H9 (cell line): ENCODE results near the gene ATP11B. TPM values are rescaled to one million over a fixed set of nuclear protein-coding genes. Genes with fewer than 3 reads are reported as not detected.

ENCODE experiments used
- DNase-seq: peaks from one replicate; pipeline ENCODE4 v3.0.0-alpha.2; 2017
- H2AFZ ChIP-seq: one replicate; pipeline ENCODE4 v1.6.1; 2013; ENCODE audit warnings: mild to moderate bottlenecking, low read length, control low read depth, moderate library complexity
- H2AK5ac ChIP-seq: 2 replicates; pipeline ENCODE4 v1.6.1; 2013; ENCODE audit warnings: low read length, control low read depth, mixed read lengths; ENCODE audit not compliant: insufficient read length
- H2BK120ac ChIP-seq: one replicate; pipeline ENCODE4 v1.6.1; 2013; ENCODE audit warnings: low read depth, mild to moderate bottlenecking, low read length, control low read depth, inconsistent platforms; ENCODE audit not compliant: poor library complexity, severe bottlenecking
- H2BK12ac ChIP-seq: 2 replicates; pipeline ENCODE4 v1.6.1; 2013; ENCODE audit warnings: low read length, control low read depth, mixed read lengths, low read depth; ENCODE audit not compliant: insufficient read length
- H2BK15ac ChIP-seq: 2 replicates; pipeline ENCODE4 v1.6.1; 2013; ENCODE audit warnings: low read depth, low read length, control low read depth
- H2BK20ac ChIP-seq: one replicate; pipeline ENCODE4 v1.6.1; 2013; ENCODE audit warnings: low read depth, mild to moderate bottlenecking, low read length, control low read depth, inconsistent platforms; ENCODE audit not compliant: poor library complexity, severe bottlenecking
- H2BK5ac ChIP-seq: 2 replicates; pipeline ENCODE4 v1.6.1; 2013; ENCODE audit warnings: low read length, control low read depth, mixed read lengths; ENCODE audit not compliant: insufficient read length
- H3K14ac ChIP-seq: 2 replicates; pipeline ENCODE4 v1.6.1; 2013; ENCODE audit warnings: low read length, control low read depth; ENCODE audit not compliant: insufficient read depth
- H3K18ac ChIP-seq: 2 replicates; pipeline ENCODE4 v1.6.1; 2013; ENCODE audit warnings: low read depth, mild to moderate bottlenecking, mixed read lengths, low read length, control low read depth; ENCODE audit not compliant: insufficient read length
- H3K23ac ChIP-seq: 2 replicates; pipeline ENCODE4 v1.6.1; 2013; ENCODE audit warnings: low read length, control low read depth, mixed read lengths, low read depth; ENCODE audit not compliant: insufficient read length
- H3K23me2 ChIP-seq: 2 replicates; pipeline ENCODE4 v1.6.1; 2013; ENCODE audit warnings: low read depth, mild to moderate bottlenecking, mixed read lengths, low read length, control low read depth; ENCODE audit not compliant: insufficient read length, poor library complexity, severe bottlenecking
- H3K27ac ChIP-seq: 2 replicates; pipeline ENCODE4 v1.5.1; 2013; ENCODE audit warnings: low read length, control low read depth, mixed read lengths, low read depth; ENCODE audit not compliant: insufficient read length
- H3K27me3 ChIP-seq: 2 replicates; pipeline ENCODE4 v1.6.1; 2013; ENCODE audit warnings: low read length, control low read depth, inconsistent platforms; ENCODE audit not compliant: insufficient read depth
- H3K4ac ChIP-seq: 2 replicates; pipeline ENCODE4 v1.6.1; 2013; ENCODE audit warnings: low read depth, mild to moderate bottlenecking, control low read depth, inconsistent platforms, low read length, moderate library complexity
- H3K4me1 ChIP-seq: 2 replicates; pipeline ENCODE4 v1.6.1; 2013; ENCODE audit warnings: low read length, control low read depth, inconsistent platforms; ENCODE audit not compliant: insufficient read depth
- H3K4me2 ChIP-seq: 2 replicates; pipeline ENCODE4 v1.6.1; 2013; ENCODE audit warnings: low read length, control low read depth, mixed read lengths; ENCODE audit not compliant: insufficient read length, insufficient read depth
- H3K56ac ChIP-seq: 2 replicates; pipeline ENCODE4 v1.6.1; 2013; ENCODE audit warnings: low read depth, mild to moderate bottlenecking, mixed read lengths, low read length, control low read depth; ENCODE audit not compliant: insufficient read length
- H3K79me1 ChIP-seq: 2 replicates; pipeline ENCODE4 v1.6.1; 2013; ENCODE audit warnings: low read depth, mild to moderate bottlenecking, moderate library complexity, low read length, control low read depth, inconsistent platforms; ENCODE audit not compliant: insufficient read depth, poor library complexity, severe bottlenecking
- H3K79me2 ChIP-seq: 2 replicates; pipeline ENCODE4 v1.6.1; 2013; ENCODE audit warnings: low read length, control low read depth, inconsistent platforms; ENCODE audit not compliant: insufficient read depth
- H3K9ac ChIP-seq: 2 replicates; pipeline ENCODE4 v1.6.1; 2013; ENCODE audit warnings: low read length, control low read depth, mixed read lengths; ENCODE audit not compliant: insufficient read length; ENCODE audit errors: extremely low read depth
- H3K9me3 ChIP-seq: one replicate; pipeline ENCODE4 v1.6.1; 2013; ENCODE audit warnings: low read depth, low read length, inconsistent platforms; ENCODE audit not compliant: control insufficient read depth
- H3T11ph ChIP-seq: one replicate; pipeline ENCODE4 v1.6.1; 2013; ENCODE audit warnings: mild to moderate bottlenecking, low read length, control low read depth, inconsistent platforms
- H4K20me1 ChIP-seq: one replicate; pipeline ENCODE4 v1.6.1; 2013; ENCODE audit not compliant: control insufficient read depth, insufficient read length, insufficient read depth
- H4K5ac ChIP-seq: 2 replicates; pipeline ENCODE4 v1.6.1; 2013; ENCODE audit warnings: low read depth, mild to moderate bottlenecking, mixed read lengths, low read length, control low read depth; ENCODE audit not compliant: insufficient read length
- H4K8ac ChIP-seq: replicated peaks from 2 replicates; pipeline ENCODE4 v1.6.1; 2013; ENCODE audit warnings: low read length, control low read depth, mixed read lengths, low read depth; ENCODE audit not compliant: insufficient read length
- H4K91ac ChIP-seq: 2 replicates; pipeline ENCODE4 v1.6.1; 2013; ENCODE audit warnings: low read depth, mild to moderate bottlenecking, moderate library complexity, mixed read lengths, low read length, control low read depth; ENCODE audit not compliant: insufficient read length
- H3K27ac Mint-ChIP-seq, 3 experiments: 2 replicates in 2 of 3; 3 replicates in 1 of 3; pipeline ENCODE4 v1.8.0; 2020 to 2021; ENCODE audit warnings: mixed read lengths in 3 of 3, mild to moderate bottlenecking in 1 of 3, moderate library complexity in 1 of 3
- H3K27me3 Mint-ChIP-seq: 2 replicates; pipeline ENCODE4 v1.8.0; 2021; ENCODE audit warnings: low read depth, mild to moderate bottlenecking, moderate library complexity, mixed read lengths
- H3K36me3 Mint-ChIP-seq, 3 experiments: 2 replicates in 2 of 3; 3 replicates in 1 of 3; pipeline ENCODE4 v1.8.0; 2020 to 2021; ENCODE audit warnings: low read depth in 3 of 3, mixed read lengths in 3 of 3; ENCODE audit not compliant: insufficient read depth in 1 of 3
- H3K4me1 Mint-ChIP-seq, 2 experiments: 2 replicates each; pipeline ENCODE4 v1.8.0; 2020; ENCODE audit warnings: mixed read lengths in 2 of 2
- H3K4me3 Mint-ChIP-seq, 2 experiments: 2 replicates in 1 of 2; 3 replicates in 1 of 2; pipeline ENCODE4 v1.8.0; 2020 to 2021; ENCODE audit warnings: mild to moderate bottlenecking in 2 of 2, mixed read lengths in 2 of 2, moderate library complexity in 1 of 2
- H3K9me3 Mint-ChIP-seq, 2 experiments: 2 replicates in 1 of 2; 3 replicates in 1 of 2; pipeline ENCODE4 v1.8.0; 2020; ENCODE audit warnings: mild to moderate bottlenecking in 2 of 2, mixed read lengths in 2 of 2, moderate library complexity in 1 of 2
- WGBS: extraction: QIAGEN DNeasy Blood & Tissue Kit; methylation state at CpG from one replicate; pipeline ENCODE4 v1.1.7; 2013; ENCODE audit warnings: missing lambda C conversion rate, low lambda C conversion rate, mixed read lengths; ENCODE audit not compliant: insufficient read length; ENCODE audit errors: extremely low coverage; 5-methylcytosine and 5-hydroxymethylcytosine counted together
- total RNA-seq: library from RNA; stranded (reverse); gene quantifications from 2 replicates; pipeline ENCODE4 v1.2.1, GENCODE V29; 2021
- TF ChIP-seq, protein P1 (sequence below): fragments of 200-600 bp; sonication (generic); conservative IDR thresholded peaks from 3 replicates; pipeline ENCODE4 v1.8.0; 2021; ENCODE audit warnings: antibody characterized with exemption, mild to moderate bottlenecking

ATP11B gene
- total RNA-seq, 1 experiment from 2014 or later = 30.0 TPM

DNA sequence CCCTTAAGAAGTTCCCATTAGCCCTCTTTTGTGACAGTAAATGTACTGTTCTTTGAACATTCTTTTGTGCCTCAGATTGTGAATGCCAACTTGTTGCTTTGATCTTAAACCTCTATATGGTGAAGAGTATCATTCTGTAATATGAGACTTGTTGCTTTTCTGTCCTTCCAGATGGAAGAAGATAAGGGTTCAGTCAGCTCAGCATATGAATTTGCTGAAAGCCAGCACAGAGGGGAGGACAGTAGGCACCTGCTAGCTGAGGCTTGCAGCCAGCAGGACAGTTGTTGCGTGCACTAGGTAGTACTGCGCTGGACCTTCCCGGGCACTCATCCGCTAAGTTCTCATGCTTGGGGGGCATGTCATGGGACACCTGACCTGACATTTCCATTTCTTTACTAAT is 112.3 kb downstream of the ATP11B start:
- Histone ChIP-seq H2BK5ac (no peak overlapping the region), H3K14ac (no peak overlapping the region), H4K91ac (no peak overlapping the region), H3K23ac (no peak overlapping the region), H3K4me1 (no peaks in the 10 kb centered on the region), H4K20me1 (no peaks in the 10 kb centered on the region), H2BK120ac (no peak overlapping the region), H4K5ac (no peak overlapping the region), H3K27ac (no peak overlapping the region), H3K18ac (no peak overlapping the region), H2AFZ (no peak overlapping the region), H4K8ac (no peak overlapping the region), H3K4ac (no peak overlapping the region), H2BK15ac (no peak overlapping the region), H3T11ph (no peak overlapping the region), H2AK5ac (no peak overlapping the region), H3K27me3 (no peaks in the 10 kb centered on the region), H3K79me2 (no peaks in the 10 kb centered on the region), H2BK12ac (no peak overlapping the region), H3K4me2 (no peak overlapping the region), H3K23me2 (no peaks in the 10 kb centered on the region), H3K79me1 (no peaks in the 10 kb centered on the region), H3K9me3 (no peaks in the 10 kb centered on the region), H3K9ac (no peak overlapping the region), H3K56ac (no peak overlapping the region), H2BK20ac (no peak overlapping the region)
- no CpG with 5 or more reads among the region's 4 CpGs for WGBS
- Mint-ChIP-seq H3K27me3 (no peaks in the 10 kb centered on the region), H3K36me3 (peaks cover 0 to 5% (median 3%) of the 10 kb centered on the region in 3 experiments; a peak in 1 of 7 replicates), H3K27ac (no peak overlapping the region), H3K4me3 (no peak overlapping the region), H3K9me3 (no peaks in the 10 kb centered on the region), H3K4me1 (peaks cover 2 to 6% of the 10 kb centered on the region in 2 experiments; a peak in 1 of 4 replicates)
- TF ChIP-seq, protein P1, sequence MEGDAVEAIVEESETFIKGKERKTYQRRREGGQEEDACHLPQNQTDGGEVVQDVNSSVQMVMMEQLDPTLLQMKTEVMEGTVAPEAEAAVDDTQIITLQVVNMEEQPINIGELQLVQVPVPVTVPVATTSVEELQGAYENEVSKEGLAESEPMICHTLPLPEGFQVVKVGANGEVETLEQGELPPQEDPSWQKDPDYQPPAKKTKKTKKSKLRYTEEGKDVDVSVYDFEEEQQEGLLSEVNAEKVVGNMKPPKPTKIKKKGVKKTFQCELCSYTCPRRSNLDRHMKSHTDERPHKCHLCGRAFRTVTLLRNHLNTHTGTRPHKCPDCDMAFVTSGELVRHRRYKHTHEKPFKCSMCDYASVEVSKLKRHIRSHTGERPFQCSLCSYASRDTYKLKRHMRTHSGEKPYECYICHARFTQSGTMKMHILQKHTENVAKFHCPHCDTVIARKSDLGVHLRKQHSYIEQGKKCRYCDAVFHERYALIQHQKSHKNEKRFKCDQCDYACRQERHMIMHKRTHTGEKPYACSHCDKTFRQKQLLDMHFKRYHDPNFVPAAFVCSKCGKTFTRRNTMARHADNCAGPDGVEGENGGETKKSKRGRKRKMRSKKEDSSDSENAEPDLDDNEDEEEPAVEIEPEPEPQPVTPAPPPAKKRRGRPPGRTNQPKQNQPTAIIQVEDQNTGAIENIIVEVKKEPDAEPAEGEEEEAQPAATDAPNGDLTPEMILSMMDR = no peak
- no peak for DNase-seq
